ENCODE measurements around the gene TTYH1. TPM values are rescaled to one million over a fixed set of nuclear protein-coding genes. Genes with fewer than 3 reads are reported as not detected.

Gene TTYH1
- total RNA-seq, 4 donors from 2014 or later = 0.41 TPM; not detected in 3

DNA sequence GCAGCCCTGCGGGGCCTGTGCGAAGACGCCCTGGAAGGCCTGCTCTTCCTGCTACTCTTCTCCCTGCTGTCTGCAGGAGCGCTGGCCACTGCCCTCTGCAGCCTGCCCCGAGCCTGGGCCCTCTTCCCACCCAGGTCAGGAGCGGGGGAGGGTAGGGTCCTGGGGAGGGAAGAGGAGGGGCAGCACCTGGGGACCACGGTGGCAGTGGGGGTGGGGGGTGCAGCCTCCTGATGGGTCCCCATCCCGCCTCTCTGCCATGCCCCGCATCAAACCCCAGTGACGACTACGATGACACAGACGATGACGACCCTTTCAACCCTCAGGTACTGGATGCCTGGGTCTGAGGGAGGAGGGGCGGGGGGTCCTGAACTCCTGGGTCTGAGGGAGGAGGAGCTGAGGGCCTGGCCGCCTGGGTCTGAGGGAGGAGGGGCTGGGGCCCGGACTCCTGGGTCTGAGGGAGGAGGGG is 20.3 kb downstream of the TTYH1 start:
- Histone ChIP-seq H3K27ac (no peak overlapping the region), H3K4me3 (no peak overlapping the region), H3K36me3 (no peaks in the 10 kb centered on the region), H3K9me3 (no peaks in the 10 kb centered on the region), H3K4me1 (peaks cover 16 to 40% of the 10 kb centered on the region in 2 donors), H3K27me3 (peaks cover 8 to 19% (median 13%) of the 10 kb centered on the region in 3 donors)
- no peak for DNase-seq
- TF ChIP-seq POLR2A (IDR thresholded peaks at IDR 0.05) = no peak
- TF ChIP-seq, protein P1, sequence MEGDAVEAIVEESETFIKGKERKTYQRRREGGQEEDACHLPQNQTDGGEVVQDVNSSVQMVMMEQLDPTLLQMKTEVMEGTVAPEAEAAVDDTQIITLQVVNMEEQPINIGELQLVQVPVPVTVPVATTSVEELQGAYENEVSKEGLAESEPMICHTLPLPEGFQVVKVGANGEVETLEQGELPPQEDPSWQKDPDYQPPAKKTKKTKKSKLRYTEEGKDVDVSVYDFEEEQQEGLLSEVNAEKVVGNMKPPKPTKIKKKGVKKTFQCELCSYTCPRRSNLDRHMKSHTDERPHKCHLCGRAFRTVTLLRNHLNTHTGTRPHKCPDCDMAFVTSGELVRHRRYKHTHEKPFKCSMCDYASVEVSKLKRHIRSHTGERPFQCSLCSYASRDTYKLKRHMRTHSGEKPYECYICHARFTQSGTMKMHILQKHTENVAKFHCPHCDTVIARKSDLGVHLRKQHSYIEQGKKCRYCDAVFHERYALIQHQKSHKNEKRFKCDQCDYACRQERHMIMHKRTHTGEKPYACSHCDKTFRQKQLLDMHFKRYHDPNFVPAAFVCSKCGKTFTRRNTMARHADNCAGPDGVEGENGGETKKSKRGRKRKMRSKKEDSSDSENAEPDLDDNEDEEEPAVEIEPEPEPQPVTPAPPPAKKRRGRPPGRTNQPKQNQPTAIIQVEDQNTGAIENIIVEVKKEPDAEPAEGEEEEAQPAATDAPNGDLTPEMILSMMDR (IDR thresholded peaks at IDR 0.05 in 4 of 5, conservative IDR thresholded peaks at IDR 0.05 in 1 of 5) = no peak
- no peak for ATAC-seq
- in situ Hi-C loops (cut with MboI; ENCODE audit: low sequenced_read_pairs in 4 of 4) (no loop called here), intact Hi-C loops (cut with DNase I; ENCODE audit: low total_unique reads) (no loop called here)

DNA sequence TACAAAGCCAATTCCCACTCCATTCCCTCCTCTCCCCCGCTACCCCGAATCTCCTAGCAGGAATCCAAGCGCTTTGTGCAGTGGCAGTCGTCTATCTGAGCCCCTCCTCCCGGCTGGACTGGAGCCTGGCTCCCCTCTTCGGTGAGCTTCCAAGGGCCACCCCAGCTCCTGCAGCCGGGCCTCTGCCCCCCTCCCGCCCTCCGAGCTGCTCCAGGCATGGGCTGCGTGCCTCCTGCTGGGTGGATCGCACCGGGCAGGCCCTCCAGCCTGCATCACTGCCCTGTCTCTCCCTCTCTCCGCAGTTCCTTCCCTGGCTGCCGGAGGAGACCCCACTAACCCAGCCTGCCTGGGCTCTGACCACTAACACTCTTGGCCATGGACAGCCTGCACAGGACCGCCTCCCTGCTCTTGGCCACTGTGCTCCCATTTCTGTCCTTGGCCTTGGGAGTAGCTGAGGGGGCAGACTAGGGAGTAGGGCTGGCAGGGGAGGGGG is 20.8 kb downstream of the TTYH1 start:
- in situ Hi-C loops (cut with MboI; ENCODE audit: low sequenced_read_pairs in 4 of 4) = no loop called here
- Histone ChIP-seq H3K27me3 (peaks cover 6 to 14% (median 10%) of the 10 kb centered on the region in 3 donors), H3K27ac (no peak overlapping the region), H3K4me1 (peaks cover 11 to 36% of the 10 kb centered on the region in 2 donors), H3K36me3 (no peaks in the 10 kb centered on the region), H3K9me3 (no peaks in the 10 kb centered on the region), H3K4me3 (no peak overlapping the region)
- no peak for TF ChIP-seq POLR2A (IDR thresholded peaks at IDR 0.05)
- TF ChIP-seq, protein P1 (IDR thresholded peaks at IDR 0.05 in 4 of 5, conservative IDR thresholded peaks at IDR 0.05 in 1 of 5) = no peak
- ATAC-seq = no peak
- intact Hi-C loops (cut with DNase I; ENCODE audit: low total_unique reads) = no loop called here
- no peak for DNase-seq

DNA sequence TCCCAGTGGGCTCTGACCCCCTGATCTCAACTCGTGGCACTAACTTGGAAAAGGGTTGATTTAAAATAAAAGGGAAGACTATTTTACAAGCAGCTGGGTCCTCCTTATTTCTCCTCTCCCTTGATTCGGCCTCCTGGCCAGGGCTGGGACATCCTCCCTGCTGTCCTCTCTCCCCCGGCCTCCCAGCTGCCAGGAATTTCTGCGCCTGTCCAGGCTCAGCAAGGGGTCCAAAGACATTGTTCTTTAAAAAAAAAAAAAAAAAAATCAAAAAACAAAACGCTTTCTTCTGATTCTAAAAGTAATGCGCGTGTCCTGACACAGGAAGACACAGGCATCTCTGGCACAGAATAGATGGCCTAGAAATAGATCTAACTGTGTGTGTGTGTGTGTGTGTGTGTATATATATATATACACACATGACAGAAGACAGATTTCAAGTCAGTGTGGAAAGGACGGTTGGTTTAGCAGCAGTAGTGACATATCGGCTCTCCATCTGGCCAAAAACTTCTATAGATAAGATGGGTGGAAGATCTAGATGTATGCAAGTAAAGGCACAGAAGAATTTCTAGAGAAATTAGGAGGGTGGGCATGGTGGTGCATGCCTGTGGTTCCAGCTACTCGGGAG is 21.5 kb downstream of the TTYH1 start:
- ATAC-seq = peak in 1 of 2 donors; percentile 48
- in situ Hi-C loops (cut with MboI; ENCODE audit: low sequenced_read_pairs in 4 of 4) = no loop called here

DNA sequence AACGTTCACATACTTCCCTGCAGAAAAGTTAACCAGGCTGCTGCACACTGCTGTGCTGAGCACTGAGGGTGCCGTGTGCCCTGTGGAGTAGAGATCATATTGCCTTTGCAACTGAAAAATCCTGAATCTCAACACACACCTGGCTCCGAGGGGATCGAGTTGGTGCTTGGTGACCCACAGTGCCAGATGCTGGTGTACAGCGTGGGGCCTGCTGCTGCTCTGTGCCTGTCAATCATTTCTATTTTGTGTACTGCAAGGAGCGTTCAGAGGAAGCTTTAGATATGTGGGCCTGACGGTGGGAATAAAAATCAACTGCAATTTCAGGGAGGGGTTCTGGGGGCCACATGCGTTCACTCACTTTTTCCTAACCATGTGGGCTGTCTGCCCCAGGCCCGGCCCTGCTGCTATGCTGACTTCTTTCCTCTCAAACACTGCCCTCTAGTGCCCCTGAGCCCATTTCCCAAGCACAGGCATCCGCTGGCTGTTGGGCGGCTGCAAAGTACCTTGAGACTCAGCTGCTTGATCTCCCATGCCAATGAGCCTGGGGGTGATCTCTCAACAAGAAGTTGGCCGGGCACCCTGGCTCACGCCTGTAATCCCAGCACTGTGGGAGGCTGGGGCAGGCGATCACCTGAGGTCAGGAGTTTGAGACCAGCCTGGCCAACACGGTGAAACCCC is 24.0 kb downstream of the TTYH1 start:
- in situ Hi-C loops (cut with MboI; ENCODE audit: low sequenced_read_pairs in 4 of 4) = no loop called here
- DNase-seq = no peak
- no peak for ATAC-seq
- TF ChIP-seq, protein P1 (IDR thresholded peaks at IDR 0.05 in 4 of 5, conservative IDR thresholded peaks at IDR 0.05 in 1 of 5) = no peak
- TF ChIP-seq POLR2A (IDR thresholded peaks at IDR 0.05) = no peak
- Histone ChIP-seq H3K27me3 (no peaks in the 10 kb centered on the region), H3K9me3 (no peaks in the 10 kb centered on the region), H3K4me3 (no peak overlapping the region), H3K27ac (no peak overlapping the region), H3K4me1 (peaks cover 8 to 26% of the 10 kb centered on the region in 2 donors), H3K36me3 (no peaks in the 10 kb centered on the region)
- intact Hi-C loops (cut with DNase I; ENCODE audit: low total_unique reads) = no loop called here

More for the DNA sequence above, 21.5 kb downstream of the TTYH1 start:
- H3K9me3 ChIP-seq = no peaks in the 10 kb centered on the region
- intact Hi-C loops (cut with DNase I; ENCODE audit: low total_unique reads) = no loop called here
- no peak overlapping the region for H3K27ac ChIP-seq
- H3K4me1 ChIP-seq = peaks cover 8 to 31% of the 10 kb centered on the region in 2 donors
- H3K27me3 ChIP-seq = peaks cover 6 to 9% (median 6%) of the 10 kb centered on the region in 3 donors
- H3K36me3 ChIP-seq = no peaks in the 10 kb centered on the region
- no peak for DNase-seq
- no peak for TF ChIP-seq POLR2A (IDR thresholded peaks at IDR 0.05)
- TF ChIP-seq, protein P1 (IDR thresholded peaks at IDR 0.05 in 4 of 5, conservative IDR thresholded peaks at IDR 0.05 in 1 of 5) = no peak
- H3K4me3 ChIP-seq = no peak overlapping the region
